HL-60/S4 treated with phorbol 12-myristate 13-acetate at 8.2 ng/mL for 4 days and 3 days (cell line): Measurements from ENCODE around the gene TFPI.
"Not testable (repeated sequence)": the region's sequence is repeated elsewhere in the genome, so short reads cannot be mapped to it uniquely, and the experiment has no call there.

ENCODE experiments used
- in situ Hi-C: fragments of 300-500 bp; cut with MboI; formaldehyde crosslinking; loops from 2 replicates; pipeline ENCODE4 v1.15.0; 2022; ENCODE audit warnings: low sequenced_read_pairs

TFPI gene

DNA sequence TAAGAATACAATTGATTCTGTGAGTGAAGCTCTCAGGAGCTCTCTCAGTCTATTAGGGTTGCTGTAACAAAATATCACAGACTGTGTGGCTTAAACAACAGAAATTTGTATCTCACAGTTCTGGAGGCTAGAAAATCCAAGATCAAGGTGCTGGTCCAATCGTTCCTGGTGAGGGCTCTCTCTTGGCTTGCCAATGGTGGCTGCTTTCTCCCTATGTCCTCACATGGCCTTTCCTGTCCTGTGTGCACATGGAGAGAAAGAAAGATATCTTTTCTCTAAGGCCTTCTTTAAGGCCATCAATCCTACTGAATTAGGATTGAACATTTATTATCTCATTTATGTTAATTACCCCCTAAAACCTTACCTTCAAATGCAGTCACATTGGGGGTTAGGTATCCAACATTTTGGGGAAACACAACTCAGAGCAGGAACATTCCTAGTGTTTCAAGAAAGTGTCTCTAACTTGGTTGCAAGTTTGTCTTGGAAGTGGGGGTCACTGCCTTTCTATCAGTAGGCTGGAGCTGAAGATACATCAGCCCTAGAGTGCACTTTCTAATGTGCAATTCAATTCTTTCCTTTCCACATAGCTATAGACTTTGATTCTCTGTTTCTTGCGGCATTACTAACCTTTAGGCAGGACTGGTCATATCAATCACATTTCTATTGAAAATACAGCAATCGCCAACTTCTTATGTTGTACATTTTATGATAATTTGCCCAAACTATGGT, 24.8 kb downstream of the TFPI start:
- in situ Hi-C loops: no loop called here

DNA sequence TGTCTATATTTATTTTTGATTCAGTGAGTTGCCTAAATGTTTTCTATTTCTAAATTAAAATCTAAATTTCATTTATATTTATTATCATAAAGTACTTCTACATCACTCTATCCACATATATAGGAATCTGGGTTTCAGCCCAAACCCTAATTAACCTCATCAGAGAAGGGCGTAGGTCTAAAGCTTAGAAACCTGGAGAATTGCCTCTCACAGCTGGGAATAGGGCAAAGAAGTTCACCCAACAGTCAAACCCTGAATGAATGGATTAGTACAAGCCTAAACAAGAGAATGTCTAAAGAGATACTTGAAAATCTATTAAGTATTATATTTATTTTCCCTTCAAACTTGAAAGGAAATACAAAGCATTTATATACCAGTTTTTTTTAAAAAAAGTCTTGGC, 26.2 kb downstream of the TFPI start:
- in situ Hi-C loops: no loop called here

DNA sequence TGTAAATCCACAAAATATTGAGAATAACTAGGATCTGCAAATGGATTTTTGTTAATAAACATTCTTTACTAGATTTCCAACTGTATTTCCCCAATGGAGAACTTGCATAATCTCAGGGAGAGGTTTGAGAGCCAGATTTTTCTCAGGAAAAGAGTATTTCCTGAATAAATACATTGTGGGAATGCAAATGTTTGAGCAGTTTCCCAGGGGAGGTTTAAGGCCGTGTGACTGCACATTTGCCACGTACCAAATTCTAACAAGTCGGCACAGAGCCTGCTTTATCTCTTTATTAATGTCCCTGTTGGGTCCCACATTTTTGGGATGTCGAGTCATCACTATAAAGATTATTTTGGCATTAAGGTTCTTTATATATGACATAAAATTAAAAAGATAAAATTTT, 27.0 kb downstream of the TFPI start:
- in situ Hi-C loops: no loop called here

DNA sequence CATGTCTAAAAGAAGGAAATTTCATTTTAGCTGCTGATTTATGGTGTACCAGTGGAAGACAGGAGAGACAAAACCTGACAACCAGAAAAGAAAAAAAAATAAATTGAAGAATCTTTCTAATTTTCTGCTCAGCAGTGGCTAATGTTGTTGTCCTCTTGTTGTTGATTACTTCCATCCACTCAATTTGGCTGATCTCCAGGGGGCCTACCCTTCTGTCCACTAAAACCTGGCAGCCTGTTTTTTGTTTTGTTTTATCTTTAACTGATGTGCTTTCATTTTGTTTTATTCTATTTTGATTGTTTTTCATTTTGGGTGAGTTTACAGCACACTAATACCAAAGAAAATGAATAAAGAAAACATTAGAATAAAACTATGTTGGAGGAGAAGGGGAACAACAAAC, 27.4 kb downstream of the TFPI start:
- in situ Hi-C loops: no loop called here

DNA sequence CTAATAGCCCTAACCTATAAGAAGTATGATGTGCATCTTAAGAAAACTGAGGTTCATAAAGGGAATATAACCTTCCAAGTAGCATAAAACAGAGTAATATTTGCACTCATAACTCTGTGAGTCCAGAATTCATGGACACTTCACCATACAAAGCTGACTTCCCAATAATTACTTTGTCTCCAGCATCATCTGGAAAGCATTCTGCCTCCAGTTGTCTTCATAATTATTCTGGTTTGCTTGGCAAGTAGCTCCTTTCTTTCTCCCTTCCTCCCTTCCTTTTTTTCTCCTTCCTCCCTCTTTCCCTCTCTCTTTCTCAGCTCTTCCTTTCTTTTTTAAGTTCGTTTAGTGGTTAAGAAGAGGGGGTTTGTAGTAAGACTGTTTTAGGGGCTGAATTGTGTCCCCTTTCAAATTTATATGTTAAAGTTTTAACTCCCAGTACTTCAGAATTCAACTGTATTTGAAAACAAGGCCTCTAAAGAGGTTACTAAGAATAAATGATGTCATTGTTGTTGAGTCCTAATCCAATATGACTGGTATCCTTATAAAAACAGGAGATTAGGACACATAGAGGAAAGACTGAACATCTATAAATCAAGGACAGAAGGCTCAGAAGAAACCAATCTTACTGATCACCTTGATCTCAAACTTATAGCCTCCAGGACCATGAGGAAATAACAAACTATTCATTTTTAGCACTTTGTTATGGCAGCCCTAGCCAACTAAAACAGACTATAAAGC, 28.9 kb downstream of the TFPI start:
- in situ Hi-C loops: no loop called here

DNA sequence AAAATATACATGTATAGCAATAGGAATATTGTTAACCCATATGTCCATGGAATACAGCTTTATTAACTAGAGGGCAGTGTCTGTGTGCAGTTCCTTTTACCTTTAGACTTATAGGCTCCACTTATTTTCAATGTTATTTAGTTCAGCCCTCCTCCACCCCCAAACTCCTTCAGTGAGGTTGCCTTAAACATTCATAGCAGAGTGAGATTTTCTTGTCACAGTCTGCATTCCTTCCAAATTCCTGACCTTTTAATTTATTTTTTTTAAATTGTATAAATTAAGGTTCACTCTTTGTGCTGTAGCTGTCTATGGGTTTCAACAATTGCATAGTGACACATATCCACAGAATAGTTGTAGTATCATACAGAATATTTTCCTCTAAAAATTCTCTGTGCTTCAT, 30.9 kb downstream of the TFPI start:
- in situ Hi-C loops: no loop called here

DNA sequence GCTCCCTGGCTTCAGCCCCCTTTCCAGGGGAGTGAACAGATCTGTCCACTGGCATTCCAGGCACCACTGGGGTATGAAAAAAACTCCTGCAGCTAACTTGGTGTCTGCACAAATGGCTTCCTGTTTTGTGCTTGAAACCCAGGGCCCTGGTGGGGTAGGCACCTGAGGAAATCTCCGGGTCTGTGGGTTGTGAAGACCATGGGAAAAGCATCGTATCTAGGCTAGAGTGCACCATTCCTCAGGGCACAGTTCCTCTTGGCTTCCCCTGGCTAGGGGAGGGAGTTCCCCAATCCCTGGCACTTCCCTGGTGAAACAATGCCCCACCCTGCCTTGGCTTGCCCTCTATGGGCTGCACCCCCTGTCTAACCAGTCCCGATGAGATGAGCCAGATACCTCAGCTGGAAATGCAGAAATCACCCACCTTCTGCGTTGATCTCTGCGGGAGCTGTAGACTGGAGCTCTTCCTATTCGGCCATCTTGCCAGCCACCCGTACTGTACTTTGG, 34.1 kb downstream of the TFPI start:
- in situ Hi-C loops: no loop called here

DNA sequence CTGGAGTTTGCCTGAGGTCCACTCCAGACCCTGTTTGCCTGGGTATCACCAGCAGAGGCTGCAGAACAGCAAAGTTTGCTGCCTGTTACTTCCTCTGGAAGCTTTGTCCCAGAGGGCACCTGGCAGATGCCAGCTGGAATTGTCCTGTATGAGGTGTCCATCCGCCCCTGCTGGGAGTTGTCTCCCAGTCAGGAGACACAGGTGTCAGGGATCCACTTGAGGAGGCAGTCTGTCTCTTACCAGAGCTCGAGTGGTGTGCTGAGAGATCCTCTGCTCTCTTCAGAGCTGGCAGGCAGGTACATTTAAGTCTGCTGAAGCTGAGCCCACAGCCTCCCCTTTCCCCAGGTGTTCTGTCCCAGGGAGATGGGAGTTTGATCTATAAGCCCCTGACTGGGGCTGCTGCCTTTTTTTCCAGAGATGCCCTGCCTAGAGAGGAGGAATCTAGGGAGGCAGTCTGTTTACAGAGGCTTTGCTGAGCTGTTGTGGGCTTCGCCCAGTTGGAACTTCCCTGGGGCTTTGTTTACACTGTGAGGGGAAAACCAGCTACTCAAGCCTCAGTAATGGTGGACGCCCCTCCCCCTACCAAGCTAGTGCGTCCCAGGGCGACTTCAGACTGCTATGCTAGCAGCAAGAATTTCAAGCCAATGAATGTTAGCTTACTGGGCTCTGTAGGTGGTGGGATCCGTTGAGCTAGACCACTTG, 34.7 kb downstream of the TFPI start:
- in situ Hi-C loops: no loop called here

DNA sequence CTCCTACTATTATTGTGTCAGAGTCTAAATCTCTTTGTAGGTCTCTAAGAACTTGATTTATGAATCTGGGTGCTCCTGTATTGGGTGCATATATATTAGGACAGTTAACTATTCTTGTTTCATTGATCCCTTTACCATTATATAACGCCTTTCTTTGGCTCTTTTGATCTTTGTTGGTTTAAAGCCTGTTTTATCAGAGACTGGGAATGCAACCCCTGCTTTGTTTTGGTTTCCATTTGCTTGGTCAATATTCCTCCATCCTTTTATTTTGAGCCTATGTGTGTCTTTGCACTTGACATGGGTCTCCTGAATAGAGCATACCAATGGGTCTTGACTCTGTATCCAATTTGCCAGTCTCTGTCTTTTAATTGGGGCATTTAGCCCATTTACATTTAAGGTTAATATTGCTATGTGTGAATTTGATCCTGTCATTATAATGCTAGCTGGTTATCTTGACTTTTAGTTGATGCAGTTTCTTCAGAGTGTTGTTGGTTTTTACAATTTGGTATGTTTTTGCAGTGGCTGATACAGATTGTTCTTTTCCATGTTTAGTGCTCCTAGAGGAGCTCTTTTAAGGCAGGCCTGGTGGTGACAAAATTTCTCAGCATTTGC, 36.4 kb downstream of the TFPI start:
- in situ Hi-C loops: not testable (repeated sequence)

DNA sequence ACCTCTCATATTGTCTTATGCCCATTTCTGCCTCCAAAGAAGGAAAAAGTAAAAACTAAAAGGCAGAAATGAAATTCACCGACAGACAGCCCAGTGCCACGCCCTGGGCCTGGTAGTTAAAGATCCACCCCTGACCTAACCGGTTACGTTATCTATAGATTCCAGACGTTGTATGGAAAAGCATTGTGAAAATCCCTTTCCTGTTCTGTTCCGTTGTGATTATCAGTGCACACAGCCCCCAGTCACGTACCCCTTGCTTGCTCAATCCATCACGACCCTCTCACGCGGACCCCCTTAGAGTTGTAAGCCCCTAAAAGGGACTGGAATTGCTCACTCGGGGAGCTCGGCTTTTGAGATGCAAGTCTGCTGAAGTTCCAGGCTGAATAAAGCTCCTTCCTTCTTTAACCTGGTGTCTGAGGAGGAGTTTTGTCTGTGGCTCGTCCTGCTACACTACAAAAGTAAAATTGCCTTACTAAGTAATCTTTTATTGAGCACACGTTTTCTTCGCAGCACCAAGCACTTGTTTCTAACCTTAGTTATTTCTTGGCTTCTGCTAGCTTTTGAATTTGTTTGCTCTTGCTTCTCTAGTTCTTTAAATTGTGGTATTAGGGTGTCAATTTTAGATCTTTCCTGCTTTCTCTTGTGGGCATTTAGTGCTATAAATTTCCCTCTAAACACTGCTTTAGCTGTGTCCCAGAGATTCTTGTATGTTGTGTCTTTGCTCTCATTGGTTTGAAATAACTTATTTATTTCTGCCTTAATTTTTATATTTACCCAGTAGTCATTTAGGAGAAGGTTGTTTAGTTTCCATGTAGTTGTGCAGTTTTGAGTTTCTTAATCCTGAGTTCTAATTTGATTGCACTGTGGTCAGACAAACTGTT, 37.4 kb downstream of the TFPI start:
- in situ Hi-C loops: not testable (repeated sequence)

DNA sequence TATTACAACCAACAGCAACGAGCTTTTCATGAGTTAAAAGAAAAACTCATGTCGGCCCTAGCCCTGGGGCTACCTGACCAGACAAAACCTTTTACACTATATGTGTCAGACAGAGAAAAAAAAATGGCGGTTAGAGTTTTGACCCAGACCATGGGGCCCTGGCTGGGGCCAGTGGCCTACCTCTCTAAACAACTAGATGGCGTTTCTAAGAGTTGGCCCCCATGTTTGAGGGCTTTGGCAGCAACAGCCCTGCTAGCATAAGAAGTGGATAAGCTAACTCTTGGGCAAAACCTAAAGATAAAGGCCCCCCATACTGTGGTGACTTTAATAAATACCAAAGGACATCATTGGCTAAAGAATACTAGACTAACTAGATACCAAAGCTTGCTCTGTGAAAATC, 39.3 kb downstream of the TFPI start:
- in situ Hi-C loops: no loop called here

DNA sequence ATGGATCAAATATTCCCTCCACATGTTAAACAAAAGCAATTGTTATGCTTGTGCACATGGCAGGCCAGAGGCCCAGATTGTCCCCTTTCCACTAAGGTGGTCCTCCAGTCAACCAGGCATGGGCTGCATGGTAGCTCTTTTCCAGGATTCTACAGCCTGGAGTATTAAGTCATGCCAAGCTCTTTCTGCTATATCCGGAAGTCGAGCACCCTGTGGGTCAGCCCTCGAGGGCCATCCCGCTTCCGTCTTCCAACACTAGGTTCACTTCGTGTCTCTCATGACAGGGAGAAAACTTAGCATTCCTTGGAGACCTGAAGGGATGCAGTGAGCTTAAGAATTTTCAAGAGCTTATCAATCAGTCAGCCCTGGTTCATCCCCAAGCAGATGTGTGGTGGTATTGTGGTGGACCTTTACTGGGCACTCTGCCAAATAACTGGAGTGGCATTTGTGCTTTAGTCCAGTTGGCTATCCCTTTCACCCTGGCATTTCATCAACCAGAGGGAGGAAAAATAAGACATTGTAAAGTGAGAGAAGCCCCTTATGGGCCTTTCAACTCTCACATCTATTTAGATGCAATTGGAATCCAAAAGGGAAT, 39.9 kb downstream of the TFPI start:
- in situ Hi-C loops: not testable (repeated sequence)

DNA sequence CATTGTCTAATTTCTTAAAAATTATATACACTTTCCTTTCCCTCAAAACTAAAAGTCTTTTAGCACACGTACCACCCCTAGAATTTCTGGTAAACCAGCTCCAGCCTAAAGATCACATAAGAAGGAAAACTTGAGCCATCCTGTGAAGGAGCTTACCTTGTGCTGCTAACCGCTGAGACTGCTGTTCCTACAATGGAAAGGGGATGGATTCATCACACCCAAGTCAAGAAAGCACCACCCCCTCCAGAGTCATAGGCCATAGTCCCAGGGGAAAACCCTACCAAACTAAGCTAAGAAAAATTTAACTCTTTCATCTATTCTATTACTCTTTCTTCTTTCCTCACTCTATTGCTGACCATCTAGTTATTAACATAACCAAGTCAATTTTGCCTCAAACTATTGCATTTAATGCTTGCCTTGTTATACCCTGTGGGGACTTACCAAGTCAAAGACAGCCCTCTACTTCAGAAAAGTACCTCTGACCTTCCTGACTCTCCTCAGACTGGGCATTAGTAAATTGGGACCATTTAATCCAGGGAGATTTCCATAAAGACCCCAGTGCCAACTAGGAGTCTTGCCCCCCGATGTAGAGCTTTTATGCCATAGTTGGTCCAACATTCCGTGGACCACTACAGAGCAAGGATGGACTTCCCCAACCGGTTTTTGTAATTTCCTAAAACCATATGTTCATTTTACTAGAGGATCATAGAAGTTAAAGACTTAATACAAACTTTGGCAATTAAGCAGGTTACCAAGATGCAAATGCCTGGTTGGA, 40.6 kb downstream of the TFPI start:
- in situ Hi-C loops: not testable (repeated sequence)

DNA sequence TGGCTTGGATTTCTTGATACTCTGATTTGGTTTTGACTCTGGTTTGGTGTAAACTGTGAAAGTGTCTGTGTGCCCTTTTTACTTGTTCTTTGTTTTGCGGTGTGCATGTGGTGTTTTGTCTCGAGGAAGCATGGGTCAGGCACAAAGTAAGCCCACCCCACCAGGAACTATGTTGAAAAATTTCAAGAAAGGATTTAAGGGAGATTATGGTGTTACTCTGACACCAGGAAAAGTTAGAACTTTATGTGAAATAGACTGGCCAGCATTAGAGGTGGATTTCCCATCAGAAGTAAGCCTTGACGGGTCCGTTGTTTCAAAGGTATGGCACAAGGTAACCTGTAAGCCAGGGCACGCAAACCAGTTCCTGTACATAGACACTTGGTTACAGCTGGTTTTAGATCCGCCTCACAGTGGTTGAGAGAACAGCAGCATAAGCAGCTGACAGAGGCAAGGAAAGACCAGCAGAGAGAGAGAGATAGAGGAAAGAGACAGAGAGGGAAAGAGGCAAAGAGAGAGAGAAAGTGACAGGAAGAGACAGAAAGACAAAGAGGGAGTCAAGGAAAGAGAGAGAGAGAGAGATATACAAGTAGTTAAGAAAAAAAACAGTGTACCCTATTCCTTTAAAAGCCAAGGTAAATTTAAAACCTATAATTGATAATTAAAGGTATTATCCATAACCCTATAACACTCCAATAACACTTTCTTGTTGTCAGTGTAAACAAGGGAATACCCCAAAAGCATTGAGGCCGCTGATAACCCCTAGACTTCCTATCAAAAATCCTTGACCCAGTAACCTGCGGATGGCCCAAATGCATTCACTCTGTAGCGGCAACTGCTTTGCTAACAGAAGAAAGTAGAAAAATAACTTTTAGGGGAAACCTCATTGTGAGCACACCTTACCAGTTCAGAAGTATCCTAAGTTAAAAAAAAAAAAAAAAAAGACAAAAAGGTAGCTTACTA, 42.6 kb downstream of the TFPI start:
- in situ Hi-C loops: no loop called here

DNA sequence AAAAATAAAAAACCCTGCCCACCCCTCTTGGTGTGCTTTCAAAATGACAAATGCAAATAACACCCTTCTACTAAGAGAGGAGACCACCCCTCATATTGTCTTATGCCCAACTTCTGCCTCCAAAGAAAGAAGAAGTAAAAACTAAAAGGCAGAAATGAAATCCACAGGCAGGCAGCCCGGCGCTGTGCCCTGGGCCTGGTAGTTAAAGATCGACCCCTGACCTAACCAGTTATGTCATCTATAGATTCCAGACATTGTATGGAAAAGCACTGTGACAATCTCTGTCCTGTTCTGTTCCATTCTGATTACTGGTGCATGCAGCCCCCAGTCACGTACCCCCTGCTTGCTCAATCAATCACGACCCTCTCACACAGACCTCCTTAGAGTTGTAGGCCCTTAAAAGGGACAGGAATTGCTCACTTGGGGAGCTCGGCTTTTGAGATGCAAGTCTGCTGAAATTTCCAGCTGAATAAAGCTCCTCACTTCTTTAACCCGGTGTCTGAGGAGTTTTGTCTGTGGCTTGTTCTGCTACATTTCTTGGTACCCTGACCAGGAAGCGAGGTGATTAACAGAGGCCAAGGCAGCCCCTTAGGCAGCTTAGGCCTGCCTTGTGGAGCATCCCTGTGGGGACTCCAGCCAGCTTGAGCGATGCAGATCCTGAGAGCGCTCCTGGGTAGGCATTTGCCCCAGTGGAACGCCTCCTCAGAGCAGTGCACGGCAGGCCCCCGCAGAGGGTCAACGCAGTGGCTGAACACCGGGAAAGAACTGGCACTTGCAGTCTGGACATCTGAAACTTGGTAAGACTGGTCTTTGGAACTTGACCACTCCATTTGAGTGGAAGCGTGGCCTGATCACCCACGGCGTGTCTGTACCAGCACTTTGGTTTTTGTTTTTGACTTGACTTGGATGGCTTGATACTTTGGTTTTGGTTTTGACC, 43.5 kb downstream of the TFPI start:
- in situ Hi-C loops: not testable (repeated sequence)

DNA sequence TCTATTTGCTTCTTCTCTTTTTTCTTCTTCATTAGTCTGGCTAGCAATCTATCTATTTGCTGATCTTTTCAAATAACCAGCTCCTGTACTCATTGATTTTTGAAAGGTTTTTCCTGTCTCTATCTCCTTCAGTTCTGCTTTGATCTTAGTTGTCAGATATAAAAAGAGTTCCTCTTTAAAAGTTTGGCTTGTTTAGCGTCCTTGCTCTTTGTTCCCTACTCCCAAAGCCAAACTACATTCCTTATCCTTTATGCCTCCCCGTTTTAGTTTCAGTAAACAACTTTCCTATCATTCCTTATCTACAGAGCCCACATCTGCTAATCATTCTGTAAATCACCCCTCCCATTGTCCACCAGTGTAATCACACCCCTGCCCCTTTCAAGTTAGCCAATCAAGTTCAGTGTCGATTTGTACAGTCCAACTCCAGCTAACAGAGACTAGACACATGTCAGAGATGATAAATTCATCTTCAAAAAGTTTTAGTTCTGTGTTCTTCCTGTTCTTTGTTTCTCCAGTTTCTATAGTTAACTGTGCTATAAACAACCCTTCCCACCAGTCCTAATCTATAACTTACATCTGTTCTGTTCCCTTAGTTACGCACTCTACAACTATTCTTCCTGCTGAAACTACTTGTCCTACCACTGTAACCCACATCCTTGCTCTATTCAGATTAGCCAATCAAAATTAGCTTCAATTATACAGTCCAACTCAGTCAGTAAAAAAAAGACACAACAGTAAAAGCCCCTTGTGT, 44.4 kb downstream of the TFPI start:
- in situ Hi-C loops: no loop called here
